ENCODE measurements around the gene C11orf68. TPM values are rescaled to one million over a fixed set of nuclear protein-coding genes. Genes with fewer than 3 reads are reported as not detected.

The C11orf68 gene
- 10.9 and 11.0 TPM in 2 replicates for total RNA-seq

DNA sequence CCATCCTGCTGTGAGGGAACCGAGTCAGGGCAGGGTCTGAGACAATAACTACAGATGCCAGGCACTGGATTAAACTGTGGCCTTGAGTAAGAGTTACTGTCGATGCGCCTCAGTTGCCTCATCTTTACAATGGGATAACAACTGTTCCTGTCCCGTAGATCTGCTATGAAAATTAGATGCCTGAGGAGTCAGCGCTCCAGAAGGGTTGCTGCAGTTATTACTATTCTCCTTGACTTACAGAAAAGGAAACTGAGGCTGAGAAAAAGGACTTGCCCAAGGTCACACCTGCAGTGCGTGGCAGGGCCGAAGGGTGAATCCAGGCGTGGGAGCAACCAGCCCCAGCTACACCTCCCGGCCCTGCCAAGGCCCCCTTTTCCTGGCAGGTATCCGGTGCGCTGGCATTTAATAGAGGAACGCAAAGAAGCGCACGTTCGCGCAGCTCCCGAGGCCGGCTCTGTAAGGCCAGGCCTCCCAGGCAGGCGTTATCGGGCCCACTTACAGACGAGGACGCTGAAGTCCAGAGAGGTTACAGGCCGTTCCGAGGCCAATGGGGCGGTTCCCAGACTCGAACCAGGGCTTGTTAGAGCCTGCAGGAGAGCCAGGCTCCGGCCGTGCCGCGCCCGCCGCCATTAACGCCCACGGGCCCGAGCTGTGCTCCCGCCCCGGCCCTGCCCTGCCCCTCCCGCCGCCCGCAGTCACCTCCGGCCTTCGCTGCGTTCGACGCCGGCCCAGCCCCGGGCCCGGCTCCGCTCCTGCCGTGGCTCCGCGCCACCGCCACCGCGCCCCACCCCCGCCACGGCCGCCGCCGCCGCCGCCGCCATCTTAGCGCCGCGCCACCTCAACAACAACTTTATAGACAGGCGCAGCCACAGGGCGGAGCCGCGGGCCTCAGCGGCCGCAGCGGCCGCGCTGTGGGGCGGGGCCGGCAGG, at the start of gene C11orf68:
C11orf68 (minus strand) TSS at position 852 of the 930 bp plus-strand sequence; CDS start at position 821, 31 bp downstream.

DNA sequence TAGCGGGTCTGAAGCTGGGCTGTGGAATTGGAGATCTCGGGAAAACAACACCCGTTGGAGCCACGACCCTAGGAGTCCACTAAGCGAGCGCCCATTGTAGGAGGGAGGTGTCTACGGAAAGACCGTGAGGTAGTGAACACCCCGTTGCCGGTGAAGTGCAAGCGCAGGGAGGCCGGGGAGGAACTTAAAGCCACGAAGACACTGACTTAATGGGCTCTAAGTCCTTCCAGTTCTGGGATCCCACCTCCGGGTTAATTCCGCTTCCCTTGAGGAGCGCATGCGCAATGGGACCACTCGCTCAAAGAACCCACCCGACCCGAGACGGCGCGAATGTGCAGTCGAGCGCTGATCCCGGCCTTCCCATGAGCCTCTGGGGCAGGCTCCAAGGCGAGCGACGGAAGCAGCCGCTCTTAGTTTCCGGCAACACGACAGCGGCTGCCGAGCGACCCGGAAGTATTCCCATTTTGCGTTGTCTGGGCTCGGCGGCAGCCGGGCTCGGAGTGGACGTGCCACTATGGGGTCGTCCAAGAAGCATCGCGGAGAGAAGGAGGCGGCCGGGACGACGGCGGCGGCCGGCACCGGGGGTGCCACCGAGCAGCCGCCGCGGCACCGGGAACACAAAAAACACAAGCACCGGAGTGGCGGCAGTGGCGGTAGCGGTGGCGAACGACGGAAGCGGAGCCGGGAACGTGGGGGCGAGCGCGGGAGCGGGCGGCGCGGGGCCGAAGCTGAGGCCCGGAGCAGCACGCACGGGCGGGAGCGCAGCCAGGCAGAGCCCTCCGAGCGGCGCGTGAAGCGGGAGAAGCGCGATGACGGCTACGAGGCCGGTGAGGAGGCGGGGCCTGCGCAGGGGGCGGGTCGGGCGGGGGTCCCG, 42.6 kb upstream of the C11orf68 start, which contains the start of gene SART1:
SART1 (plus strand) TSS at position 468 of the 874 bp plus-strand sequence; CDS start at position 515, 47 bp downstream.

GRCh38 chr11:65945430-65945911, 26.6 kb upstream of the C11orf68 start, which contains the start of gene TSGA10IP:
TSS of gene TSGA10IP (plus strand) at chr11:65945480. CDS start at chr11:65945676, 196 bp downstream.

DNA sequence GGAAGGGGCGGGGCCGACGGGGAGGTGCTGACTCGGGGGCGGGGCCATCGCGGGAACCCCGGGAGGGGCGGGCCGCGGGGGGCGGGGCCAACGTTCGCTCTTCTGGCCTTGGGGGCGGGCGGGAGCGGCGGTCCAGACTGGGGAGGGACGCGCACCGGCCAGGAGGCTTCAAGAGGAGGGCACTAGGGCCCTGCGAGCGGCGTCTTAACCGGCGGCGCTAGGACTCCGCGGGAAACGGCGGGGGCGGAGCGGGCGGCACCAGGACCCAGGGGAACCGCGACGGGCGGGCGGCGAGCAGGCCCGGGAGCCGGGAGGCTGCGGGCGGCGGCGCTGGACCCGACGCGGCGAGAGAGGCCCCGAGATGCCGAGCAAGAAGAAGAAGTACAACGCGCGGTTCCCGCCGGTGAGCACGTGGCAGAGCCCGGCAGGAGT, 295 bp upstream of the C11orf68 start, which contains the start of gene DRAP1:
DRAP1 (plus strand) TSS at position 286 of the 432 bp plus-strand sequence; CDS start at position 362, 76 bp downstream.

GRCh38 chr11:65900125-65900898, 18.6 kb downstream of the C11orf68 start, which contains the start of gene FOSL1:
TSS of gene FOSL1 (minus strand) at chr11:65900388. CDS start at chr11:65900339, 49 bp downstream.

GRCh38 chr11:65890324-65891218, 28.3 kb downstream of the C11orf68 start, which contains the start of gene CCDC85B:
TSS of gene CCDC85B (plus strand) at chr11:65890673. CDS start at chr11:65890784, 111 bp downstream.

DNA sequence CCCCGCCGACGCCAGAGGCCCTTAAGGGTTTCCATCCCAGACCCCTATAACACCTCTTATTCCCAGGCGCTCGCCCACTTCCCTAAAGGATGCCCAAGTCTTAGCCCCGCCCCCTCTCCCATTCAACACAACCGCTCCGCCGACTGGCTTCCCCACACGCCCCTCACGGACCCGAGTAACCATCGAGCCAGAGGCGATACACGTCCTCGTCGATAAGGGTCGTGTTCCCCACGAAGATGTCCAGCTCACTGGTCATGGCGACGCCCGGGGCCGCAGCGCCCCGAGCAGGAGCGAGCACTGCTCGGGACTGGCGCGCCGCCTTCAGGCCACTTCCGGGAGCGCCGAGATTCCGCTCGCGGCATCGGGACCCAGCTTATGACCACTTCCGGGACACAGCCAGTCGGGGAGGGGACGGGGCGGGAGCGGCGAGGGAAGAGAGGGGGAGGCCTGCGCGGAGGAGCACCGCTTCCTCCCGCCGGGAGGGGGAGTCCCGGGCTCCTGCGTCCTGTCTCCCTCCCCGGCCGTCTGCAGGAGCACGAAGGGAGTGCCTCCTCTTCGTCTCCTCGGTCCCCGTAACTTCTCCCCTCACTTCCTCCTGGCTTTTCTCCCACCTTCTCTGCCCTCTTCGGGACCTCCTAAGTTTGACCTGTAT, 30.6 kb downstream of the C11orf68 start, which contains the start of gene FIBP:
FIBP (minus strand) TSS at position 309 of the 652 bp plus-strand sequence; CDS start at position 256, 53 bp downstream.

DNA sequence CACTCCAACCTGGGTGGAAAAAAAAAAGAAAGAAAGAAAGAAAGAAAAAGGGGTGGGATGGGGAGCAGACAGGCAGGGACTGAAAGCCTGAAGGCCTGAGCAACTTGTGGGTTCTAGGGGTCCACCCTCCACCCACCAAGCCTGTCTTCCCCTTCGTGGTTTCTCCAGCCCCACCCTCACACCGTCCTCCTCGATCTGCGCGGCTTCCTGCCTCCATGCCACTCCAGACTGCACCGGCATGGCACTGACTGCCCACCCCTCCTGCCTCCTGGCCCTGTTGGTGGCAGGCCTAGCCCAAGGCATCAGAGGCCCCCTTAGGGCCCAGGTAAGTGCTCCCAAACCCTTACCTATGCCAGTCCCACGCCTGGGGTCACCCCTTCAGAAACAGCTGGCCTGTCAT, 39.2 kb downstream of the C11orf68 start, which contains the start of gene CTSW:
CTSW (plus strand) TSS at position 221 of the 400 bp plus-strand sequence; CDS start at position 239, 18 bp downstream.

DNA sequence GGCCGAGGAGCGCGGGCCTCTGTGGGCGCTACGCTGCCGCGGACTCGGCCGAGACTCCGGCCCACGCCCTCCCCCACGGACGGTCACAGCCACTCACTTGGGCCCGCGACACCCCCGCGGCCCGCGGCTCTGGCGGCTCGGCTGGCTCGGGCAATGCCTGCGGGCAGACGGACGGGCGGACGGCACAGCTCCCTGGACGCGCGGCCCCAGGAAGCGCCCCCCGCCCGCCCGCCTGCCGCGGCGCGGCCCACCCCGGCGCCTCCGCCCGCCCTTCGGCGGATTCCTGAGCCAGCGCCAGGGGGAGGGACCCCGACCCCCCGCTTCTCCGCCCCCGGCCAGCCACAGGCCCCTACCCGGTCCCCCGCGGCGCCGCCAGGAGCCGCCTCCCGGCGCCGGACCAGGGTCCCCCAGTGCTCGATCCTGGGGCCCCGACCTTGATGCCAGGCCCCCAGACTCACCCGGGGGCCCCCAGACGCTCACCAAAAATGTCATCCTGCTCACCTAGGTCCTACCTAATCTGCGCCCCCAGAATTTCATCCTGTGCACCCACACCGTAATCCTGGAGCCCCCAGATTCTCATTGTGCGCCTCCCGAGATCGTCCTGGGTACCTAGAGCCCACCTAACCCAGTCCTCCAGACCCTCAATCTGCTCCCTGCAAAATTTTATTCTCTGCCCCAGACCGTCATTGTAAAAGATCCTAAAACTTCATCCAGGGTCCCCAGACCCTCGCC, 46.1 kb downstream of the C11orf68 start, which contains the start of gene EFEMP2:
EFEMP2 (minus strand) TSS at position 215 of the 732 bp plus-strand sequence. CDS start 446 bp downstream, outside the sequence.

Other genes starting within 250 kb of the C11orf68 start
- gene KAT5, start 206.8 kb downstream of the C11orf68 start, total RNA-seq: 33.8 and 37.9 TPM in 2 replicates
- gene RNASEH2C, start 198.3 kb downstream of the C11orf68 start, total RNA-seq: 61.6 and 92.6 TPM in 2 replicates
- gene AP5B1, start 138.1 kb downstream of the C11orf68 start, total RNA-seq: 21.3 and 24.3 TPM in 2 replicates
- 26.4 and 31.0 TPM in 2 replicates for gene OVOL1, start 132.0 kb downstream of the C11orf68 start, total RNA-seq
- gene SNX32, start 85.1 kb downstream of the C11orf68 start, total RNA-seq: 0.14 and 0.56 TPM in 2 replicates
- gene CFL1, start 60.9 kb downstream of the C11orf68 start, total RNA-seq: 1,465 and 1,537 TPM in 2 replicates
- 23.6 and 28.4 TPM in 2 replicates for gene MUS81, start 58.6 kb downstream of the C11orf68 start, total RNA-seq
- gene EFEMP2, start 46.3 kb downstream of the C11orf68 start, total RNA-seq: 12.8 and 27.5 TPM in 2 replicates
- not detected in 2 replicates for gene CTSW, start 39.2 kb downstream of the C11orf68 start, total RNA-seq
- 89.0 and 143 TPM in 2 replicates for gene FIBP, start 30.6 kb downstream of the C11orf68 start, total RNA-seq
- gene CCDC85B, start 28.4 kb downstream of the C11orf68 start, total RNA-seq: 93.7 and 145 TPM in 2 replicates
- 63.3 and 87.1 TPM in 2 replicates for gene FOSL1, start 18.7 kb downstream of the C11orf68 start, total RNA-seq
- gene DRAP1, start 364 bp upstream of the C11orf68 start, total RNA-seq: 175 and 190 TPM in 2 replicates
- not detected in 2 replicates for gene TSGA10IP, start 26.4 kb upstream of the C11orf68 start, total RNA-seq
- 35.3 and 45.9 TPM in 2 replicates for gene SART1, start 42.7 kb upstream of the C11orf68 start, total RNA-seq
- 24.1 and 33.0 TPM in 2 replicates for gene EIF1AD, start 83.1 kb upstream of the C11orf68 start, total RNA-seq
- 120 and 130 TPM in 2 replicates for gene BANF1, start 83.4 kb upstream of the C11orf68 start, total RNA-seq
- 8.9 and 9.3 TPM in 2 replicates for gene CST6, start 92.9 kb upstream of the C11orf68 start, total RNA-seq
- 0.42 TPM in 1 of 2 replicates, not detected in the other for gene CATSPER1, start 107.4 kb upstream of the C11orf68 start, total RNA-seq
- gene GAL3ST3, start 130.1 kb upstream of the C11orf68 start, total RNA-seq: 0.28 TPM in 1 of 2 replicates, not detected in the other
- gene SF3B2, start 133.3 kb upstream of the C11orf68 start, total RNA-seq: 156 TPM in 2 replicates
- gene PACS1, start 151.2 kb upstream of the C11orf68 start, total RNA-seq: 23.6 and 24.8 TPM in 2 replicates